IMR-90 (cell line): Measurements from ENCODE around the gene GABBR1. TPM values are rescaled to one million over a fixed set of nuclear protein-coding genes. Genes with fewer than 3 reads are reported as not detected.
A peak's percentile ranks its signal among the peaks of the same experiment; 100 is the strongest.

ENCODE experiments used
- ATAC-seq: fragments of 200-7000 bp; cut with Tn5 transposase; 2 replicates; pipeline ENCODE4 v1.9.1; 2020; ENCODE audit warnings: low read depth, mild to moderate bottlenecking, moderate library complexity
- BruUV-seq: library from RNA; stranded (reverse); fragments of 400-500 nt; replicated peaks from 2 replicates; lab custom pipeline; 2021; lab: Mats Ljungman, UMichigan
- CTCF ChIA-PET: fragments of 300-600 bp; formaldehyde crosslinking; extraction: SDS; loops from one replicate; lab custom pipeline; 2021; ENCODE audit warnings: antibody characterized with exemption; lab: Yijun Ruan, JAX
- POLR2A ChIA-PET: fragments of 300-600 bp; sonication (Branson Sonifier 250); formaldehyde crosslinking; loops from one replicate; lab custom pipeline; 2022; ENCODE audit warnings: antibody characterized with exemption; ENCODE audit not compliant: unreplicated experiment; lab: Charles Lee
- DNase-seq: peaks from one replicate; pipeline ENCODE4 v3.0.0; 2013
- H2AFZ ChIP-seq: replicated peaks from 2 replicates; pipeline ENCODE3; 2013; ENCODE audit warnings: low read length, mild to moderate bottlenecking; ENCODE audit not compliant: poor library complexity
- H2AK5ac ChIP-seq: 2 replicates; pipeline ENCODE4 v1.6.1; 2013; ENCODE audit warnings: low read depth, low read length, inconsistent platforms
- H2AK9ac ChIP-seq: replicated peaks from 2 replicates; pipeline ENCODE3; 2013; ENCODE audit warnings: mild to moderate bottlenecking, low read depth, low read length, moderate library complexity; ENCODE audit not compliant: poor library complexity
- H2BK120ac ChIP-seq: 2 replicates; pipeline ENCODE4 v1.6.1; 2013; ENCODE audit warnings: low read depth, low read length, inconsistent platforms
- H2BK15ac ChIP-seq: 3 replicates; pipeline ENCODE4 v1.6.1; 2013; ENCODE audit warnings: low read depth, low read length, inconsistent platforms
- H2BK20ac ChIP-seq: 2 replicates; pipeline ENCODE4 v1.6.1; 2013; ENCODE audit warnings: low read depth, mild to moderate bottlenecking, inconsistent platforms, low read length, moderate library complexity
- H2BK5ac ChIP-seq: 2 replicates; pipeline ENCODE4 v1.6.1; 2013; ENCODE audit warnings: mild to moderate bottlenecking, low read depth, low read length, inconsistent platforms; ENCODE audit not compliant: poor library complexity, severe bottlenecking
- H3K14ac ChIP-seq: replicated peaks from 2 replicates; pipeline ENCODE4 v1.6.1; 2013; ENCODE audit warnings: low read depth, low read length, inconsistent platforms
- H3K18ac ChIP-seq: 2 replicates; pipeline ENCODE4 v1.6.1; 2013; ENCODE audit warnings: low read depth, low read length, control low read depth
- H3K23ac ChIP-seq: 2 replicates; pipeline ENCODE4 v1.6.1; 2013; ENCODE audit warnings: low read depth, low read length, inconsistent platforms
- H3K27ac ChIP-seq: 2 replicates; pipeline ENCODE4 v1.5.1; 2013; ENCODE audit warnings: mild to moderate bottlenecking, control low read depth, low read length; ENCODE audit not compliant: insufficient read depth
- H3K27me3 ChIP-seq: 2 replicates; pipeline ENCODE4 v1.6.1; 2013; ENCODE audit warnings: low read length; ENCODE audit not compliant: control insufficient read depth, insufficient read depth
- H3K36me3 ChIP-seq: 2 replicates; pipeline ENCODE4 v1.6.1; 2013; ENCODE audit warnings: low read length, mixed read lengths; ENCODE audit not compliant: control insufficient read depth, insufficient read depth
- H3K4ac ChIP-seq: 2 replicates; pipeline ENCODE4 v1.6.1; 2013; ENCODE audit warnings: low read depth, low read length, inconsistent platforms
- H3K4me1 ChIP-seq: 2 replicates; pipeline ENCODE4 v1.6.1; 2013; ENCODE audit warnings: low read length, mixed read lengths; ENCODE audit not compliant: control insufficient read depth, insufficient read depth
- H3K4me2 ChIP-seq: 2 replicates; pipeline ENCODE4 v1.6.1; 2013; ENCODE audit warnings: low read depth, mild to moderate bottlenecking, control low read depth, low read length, moderate library complexity
- H3K4me3 ChIP-seq: 2 replicates; pipeline ENCODE4 v1.5.1; 2013; ENCODE audit warnings: low read depth, mild to moderate bottlenecking, control low read depth, low read length, moderate library complexity; ENCODE audit not compliant: insufficient read depth
- H3K56ac ChIP-seq: 2 replicates; pipeline ENCODE4 v1.6.1; 2013; ENCODE audit warnings: low read length, inconsistent platforms; ENCODE audit not compliant: insufficient read depth; ENCODE audit errors: extremely low read depth
- H3K79me1 ChIP-seq, 2 experiments: 2 replicates each; pipeline ENCODE4 v1.6.1; 2013; ENCODE audit warnings: low read length in 2 of 2, inconsistent platforms in 1 of 2, low read depth in 1 of 2
- H3K9ac ChIP-seq: 2 replicates; pipeline ENCODE4 v1.6.1; 2013; ENCODE audit warnings: low read depth, low read length, control low read depth
- H3K9me1 ChIP-seq: 2 replicates; pipeline ENCODE4 v1.6.1; 2013; ENCODE audit warnings: low read length, inconsistent platforms; ENCODE audit not compliant: insufficient read depth
- H3K9me3 ChIP-seq: 2 replicates; pipeline ENCODE4 v1.6.1; 2013; ENCODE audit warnings: low read length; ENCODE audit not compliant: control insufficient read depth, insufficient read depth
- H4K20me1 ChIP-seq: 2 replicates; pipeline ENCODE4 v1.6.1; 2013; ENCODE audit warnings: low read length, inconsistent platforms; ENCODE audit not compliant: insufficient read depth
- H4K5ac ChIP-seq: 2 replicates; pipeline ENCODE4 v1.6.1; 2013; ENCODE audit warnings: mild to moderate bottlenecking, low read depth, low read length, control low read depth
- H4K8ac ChIP-seq, 2 experiments: 2 replicates each; pipeline ENCODE4 v1.6.1; 2013; ENCODE audit warnings: low read depth in 2 of 2, low read length in 2 of 2, control low read depth in 1 of 2, inconsistent platforms in 1 of 2
- H4K91ac ChIP-seq: 2 replicates; pipeline ENCODE4 v1.6.1; 2013; ENCODE audit warnings: low read depth, low read length, inconsistent platforms; ENCODE audit not compliant: insufficient read depth
- BHLHE40 ChIP-seq: fragments of 150-350 bp; IDR thresholded peaks from 2 replicates; pipeline ENCODE4 v1.6.1; 2016; ENCODE audit warnings: mild to moderate bottlenecking, low read depth, low read length
- RFX5 ChIP-seq: IDR thresholded peaks from 2 replicates; pipeline ENCODE4 v1.8.0; 2012; ENCODE audit warnings: low read depth, mild to moderate bottlenecking, low read length, moderate library complexity
- WGBS, 2 experiments: methylation state at CpG; one replicate each; pipeline versions ENCODE4 v1.1.5 to v1.1.7; 2013; ENCODE audit warnings: missing lambda C conversion rate in 2 of 2; ENCODE audit not compliant: insufficient read length in 1 of 2; ENCODE audit errors: extremely low coverage in 2 of 2; 5-methylcytosine and 5-hydroxymethylcytosine counted together
- dilution Hi-C: fragments of 300-500 bp; cut with HindIII; formaldehyde crosslinking; loops from one replicate; pipeline ENCODE4 v1.14.3; 2018; ENCODE audit warnings: low sequenced_read_pairs; ENCODE audit not compliant: unreplicated experiment
- in situ Hi-C: fragments of 300-500 bp; cut with MboI; formaldehyde crosslinking; loops from 3 replicates; pipeline ENCODE4 v1.14.3; 2019; ENCODE audit warnings: low sequenced_read_pairs, inconsistent platforms, mixed read lengths
- intact Hi-C: fragments of 100-400 bp; cut with micrococcal nuclease; formaldehyde crosslinking; loops from 2 replicates; pipeline ENCODE4 v1.10.0; 2022
- polyA plus RNA-seq, 3 experiments: library from polyadenylated mRNA; depleted of rRNA; stranded (reverse); fragments of >200 nt; gene quantifications; 2 replicates each; pipeline ENCODE4 v1.2.3, GENCODE V29; 2012; ENCODE audit warnings: low replicate concordance in 1 of 3
- total RNA-seq: library from RNA; depleted of rRNA; stranded (reverse); fragments of >200 nt; gene quantifications from 2 replicates; pipeline ENCODE4 v1.2.3, GENCODE V29; 2012

Gene GABBR1
- total and polyA plus RNA-seq, 2 of the 4 experiments (the other 2 are of a cell fraction), result 5.9 to 31.5 TPM

- Histone ChIP-seq H3K27me3 (peaks cover 15% of the 10 kb centered on the region), H3K14ac (no peak overlapping the region), H2BK120ac (no peak overlapping the region), H2AFZ (no peak overlapping the region), H3K4me1 (peaks cover 2% of the 10 kb centered on the region; the same call in 1 of the 2 replicates), H3K4ac (no peak overlapping the region), H3K4me3 (no peak overlapping the region), H3K27ac (no peak overlapping the region), H4K5ac (no peak overlapping the region), H3K18ac (no peak overlapping the region), H3K56ac (no peak overlapping the region), H3K9ac (no peak overlapping the region), H2AK9ac (no peak overlapping the region), H3K36me3 (no peaks in the 10 kb centered on the region), H2BK20ac (no peak overlapping the region), H4K8ac (no peak overlapping the region), H2BK5ac (no peak overlapping the region), H4K91ac (no peak overlapping the region), H3K9me1 (no peaks in the 10 kb centered on the region), H3K9me3 (no peaks in the 10 kb centered on the region), H4K20me1 (no peaks in the 10 kb centered on the region), H2BK15ac (no peak overlapping the region), H3K23ac (no peak overlapping the region), H3K79me1 (no peaks in the 10 kb centered on the region), H3K4me2 (peak overlapping the region; percentile 16; the same call in 1 of the 2 replicates), H2AK5ac (no peak overlapping the region)
- no CpG with 5 or more reads among the region's 5 CpGs for WGBS, 2 experiments
- in situ Hi-C loops (no loop called here), dilution Hi-C loops (no loop called here), intact Hi-C loops (no loop called here)
- BruUV-seq, result no TSS peak
- peak; percentile 95 for ATAC-seq
- DNase-seq, result peak; percentile 79
- CTCF ChIA-PET, result no interaction called here
- POLR2A ChIA-PET, result no interaction called here
- TF ChIP-seq BHLHE40, result no peak
- peak; percentile 98 for TF ChIP-seq RFX5
Observed at GRCh38 chr6:29552512-29553051, 80.4 kb downstream of the GABBR1 start.
